Uterus (tissue), 2 donors: Measurements from ENCODE around the gene FUT8.

Experiments
- CTCF ChIP-seq, 4 experiments: fragments of 200-600 bp in 2 of 4; fragments of 450-650 bp in 2 of 4; sonication (generic) in 2 of 4; IDR thresholded peaks; one replicate each; pipeline ENCODE4 v1.5.1; 2016 to 2019; ENCODE audit warnings: antibody characterized with exemption in 4 of 4, mild to moderate bottlenecking in 2 of 4, moderate library complexity in 1 of 4
- POLR2A ChIP-seq, 2 donors: fragments of 450-650 bp; IDR thresholded peaks; one replicate each; pipeline ENCODE4 v1.6.1; 2016; ENCODE audit warnings: antibody characterized with exemption in 2 of 2, mild to moderate bottlenecking in 1 of 2, moderate library complexity in 1 of 2

GRCh38 chr14:65720171-65720570 is 307.6 kb downstream of the FUT8 start:
- TF ChIP-seq CTCF (IDR thresholded peaks at IDR 0.05) (no peak), POLR2A (IDR thresholded peaks at IDR 0.05) (no peak)
